ENCODE results near the gene PRPF39.
"Not testable (repeated sequence)": the region's sequence is repeated elsewhere in the genome, so short reads cannot be mapped to it uniquely, and the experiment has no call there.

The PRPF39 gene

DNA sequence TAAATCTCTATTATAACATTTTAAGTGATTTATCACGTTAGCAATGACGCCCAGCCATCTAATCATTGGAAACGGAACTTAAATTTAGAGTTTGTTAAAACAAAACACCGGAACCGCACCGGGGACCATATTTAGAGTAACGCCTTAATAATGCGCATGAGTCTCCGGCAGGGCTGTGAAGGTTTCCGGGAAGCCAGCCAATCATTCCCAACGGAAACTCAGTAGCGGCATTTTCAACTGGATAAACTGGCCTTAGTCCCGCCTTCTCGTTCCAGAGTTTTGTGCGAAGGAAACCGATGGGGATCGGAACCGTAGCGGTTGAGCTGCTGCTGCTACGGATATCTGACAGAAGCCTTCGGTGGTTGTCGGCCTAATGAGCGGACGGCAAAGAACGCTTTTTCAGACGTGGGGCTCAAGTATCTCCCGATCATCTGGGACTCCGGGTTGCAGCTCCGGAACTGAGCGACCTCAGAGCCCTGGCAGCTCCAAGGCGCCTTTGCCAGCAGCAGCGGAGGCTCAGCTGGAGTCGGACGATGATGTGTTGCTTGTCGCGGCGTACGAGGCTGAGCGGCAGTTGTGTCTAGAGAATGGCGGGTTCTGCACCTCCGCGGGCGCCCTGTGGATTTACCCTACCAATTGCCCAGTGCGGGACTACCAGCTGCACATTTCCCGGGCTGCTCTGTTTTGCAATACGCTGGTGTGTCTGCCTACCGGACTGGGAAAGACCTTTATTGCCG lies 51.9 kb downstream of the PRPF39 start, which contains the start of gene FANCM:
Gene FANCM, plus strand, starts transcription at position 272 of the 737 bp plus-strand sequence. Its CDS starts 102 bp downstream, at position 374.
- Histone ChIP-seq H3K4me1 (ENCODE audit: insufficient read depth, low read length) (no peaks in the 10 kb centered on the region; the same call in 1 of the 2 replicates), H3K36me3 (ENCODE audit: insufficient read depth, low read length) (no peaks in the 10 kb centered on the region), H3K9me3 (ENCODE audit: control insufficient read depth, insufficient read depth, low read length) (no peaks in the 10 kb centered on the region)

DNA sequence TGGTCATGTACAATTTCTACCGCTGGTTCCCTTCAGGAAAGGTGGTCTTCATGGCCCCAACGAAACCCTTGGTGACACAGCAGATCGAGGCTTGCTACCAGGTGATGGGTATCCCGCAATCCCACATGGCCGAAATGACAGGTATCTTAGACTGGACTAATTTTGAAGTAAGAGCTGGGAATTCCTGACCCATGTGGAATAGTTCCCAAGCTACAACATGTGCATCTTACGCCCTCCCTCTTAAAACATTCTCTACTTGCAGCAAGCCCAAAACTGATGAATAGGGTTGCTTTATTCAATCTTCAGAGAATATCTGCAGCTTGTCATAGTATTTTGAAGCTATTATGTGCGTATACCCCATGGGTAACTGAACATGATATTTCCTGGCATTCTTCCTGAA lies 52.5 kb downstream of the PRPF39 start:
- Histone ChIP-seq H3K9me3 (ENCODE audit: control insufficient read depth, insufficient read depth, low read length) (no peaks in the 10 kb centered on the region), H3K36me3 (ENCODE audit: insufficient read depth, low read length) (no peaks in the 10 kb centered on the region), H3K9ac (ENCODE audit: low read depth, low read length) (peak overlapping the region; percentile 95), H3K4me1 (ENCODE audit: insufficient read depth, low read length) (no peaks in the 10 kb centered on the region; the same call in 1 of the 2 replicates)

More for the DNA sequence above, 51.9 kb downstream of the PRPF39 start, which contains the start of gene FANCM:
- H3K9ac ChIP-seq (ENCODE audit: low read depth, low read length): peak within 1 kb of the TSS; percentile 95

DNA sequence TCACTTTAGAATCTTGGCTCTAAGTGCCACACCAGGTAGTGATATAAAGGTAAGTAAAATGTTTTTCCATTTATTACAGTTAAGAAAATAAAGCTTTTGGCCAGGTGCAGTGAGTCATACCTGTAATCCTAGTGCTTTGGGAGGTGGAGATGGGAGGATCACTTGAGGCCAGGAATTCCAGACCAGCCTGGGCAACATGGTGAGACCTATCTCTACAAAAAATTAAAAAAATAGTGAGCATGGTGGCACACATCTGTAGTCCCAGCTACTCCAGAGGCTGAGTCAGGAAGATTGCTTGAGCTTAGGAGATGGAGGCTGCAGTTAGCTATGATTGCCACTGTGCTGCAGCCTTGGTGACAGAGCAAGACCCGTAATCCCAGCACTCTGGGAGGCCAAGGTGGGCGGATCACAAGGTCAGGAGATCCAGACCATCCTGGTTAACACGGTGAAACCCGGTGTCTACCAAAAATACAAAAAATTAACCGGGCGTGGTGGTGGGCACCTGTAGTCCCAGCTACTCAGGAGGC lies 56.8 kb downstream of the PRPF39 start:
- Histone ChIP-seq H3K9ac (ENCODE audit: low read depth, low read length) (no peak overlapping the region; the same call in 1 of the 2 replicates), H3K4me1 (ENCODE audit: insufficient read depth, low read length) (no peaks in the 10 kb centered on the region; the same call in 1 of the 2 replicates), H3K36me3 (ENCODE audit: insufficient read depth, low read length) (no peaks in the 10 kb centered on the region), H3K9me3 (ENCODE audit: control insufficient read depth, insufficient read depth, low read length) (no peaks in the 10 kb centered on the region)

DNA sequence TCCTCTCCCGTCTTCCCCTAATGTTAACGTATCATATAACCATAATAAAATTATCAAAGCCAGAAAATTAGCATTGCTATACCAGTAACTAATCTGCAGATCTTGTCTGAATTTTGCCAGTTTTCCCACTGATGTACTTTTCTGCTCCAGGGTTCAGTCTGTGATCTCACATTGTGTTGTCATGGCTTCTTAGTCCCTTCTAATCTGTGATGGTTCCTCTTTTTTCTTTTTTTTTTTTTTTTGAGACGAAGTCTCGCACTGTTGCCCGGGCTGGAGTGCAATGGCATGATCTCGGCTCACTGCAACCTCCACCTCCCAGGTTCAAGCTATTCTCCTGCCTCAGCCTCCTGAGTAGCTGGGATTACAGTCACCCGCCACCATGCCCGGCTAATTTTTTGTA lies 58.2 kb downstream of the PRPF39 start:
- not testable (repeated sequence) for H3K9ac ChIP-seq (ENCODE audit: low read depth, low read length); H3K36me3 ChIP-seq (ENCODE audit: insufficient read depth, low read length); H3K4me1 ChIP-seq (ENCODE audit: insufficient read depth, low read length); H3K9me3 ChIP-seq (ENCODE audit: control insufficient read depth, insufficient read depth, low read length)

DNA sequence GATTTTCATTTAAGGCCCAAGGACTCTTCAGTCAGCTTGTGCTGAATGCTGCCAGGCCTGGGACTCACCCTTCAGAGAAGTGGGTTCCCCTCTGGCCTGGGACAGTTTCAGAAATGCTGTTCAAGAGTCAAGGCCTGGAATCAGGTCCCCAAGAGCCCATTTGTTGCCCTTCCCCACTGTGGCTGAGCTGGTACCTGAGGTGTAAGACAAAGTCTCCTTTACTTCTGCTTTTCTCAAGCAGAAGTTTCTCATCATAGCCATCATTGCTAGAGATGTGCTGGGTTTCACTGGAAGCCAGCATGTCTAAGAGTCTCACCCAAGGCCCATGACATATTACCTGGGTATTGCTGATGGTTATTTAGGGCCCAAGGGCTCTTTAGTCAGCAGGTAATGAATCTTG lies 60.7 kb downstream of the PRPF39 start:
- Histone ChIP-seq H3K9me3 (ENCODE audit: control insufficient read depth, insufficient read depth, low read length) (no peaks in the 10 kb centered on the region), H3K9ac (ENCODE audit: low read depth, low read length) (no peak overlapping the region), H3K4me1 (ENCODE audit: insufficient read depth, low read length) (no peaks in the 10 kb centered on the region), H3K36me3 (ENCODE audit: insufficient read depth, low read length) (peaks cover 4% of the 10 kb centered on the region; the same call in 1 of the 2 replicates)

DNA sequence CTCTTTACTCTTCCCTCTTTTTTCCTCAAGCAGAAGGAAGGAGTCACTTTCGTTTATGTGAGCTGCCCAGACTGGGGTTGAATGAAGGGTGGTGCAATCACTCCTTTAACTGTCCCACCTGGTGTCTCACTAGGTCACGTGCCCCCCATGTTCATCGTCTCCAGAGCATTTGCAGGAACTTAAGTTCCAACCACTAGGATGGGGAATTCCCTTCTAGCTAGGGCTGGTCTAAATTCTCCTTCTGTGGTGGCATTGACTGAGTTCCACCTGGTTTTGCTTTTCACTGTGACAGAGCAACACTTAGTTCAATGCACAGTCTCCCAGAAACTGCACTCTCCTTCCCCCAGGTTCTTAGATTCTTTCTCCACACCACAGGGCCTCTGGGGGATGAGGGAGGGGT lies 61.3 kb downstream of the PRPF39 start:
- Histone ChIP-seq H3K36me3 (ENCODE audit: insufficient read depth, low read length) (peaks cover 4% of the 10 kb centered on the region; the same call in 1 of the 2 replicates), H3K9me3 (ENCODE audit: control insufficient read depth, insufficient read depth, low read length) (no peaks in the 10 kb centered on the region), H3K9ac (ENCODE audit: low read depth, low read length) (no peak overlapping the region), H3K4me1 (ENCODE audit: insufficient read depth, low read length) (no peaks in the 10 kb centered on the region)

DNA sequence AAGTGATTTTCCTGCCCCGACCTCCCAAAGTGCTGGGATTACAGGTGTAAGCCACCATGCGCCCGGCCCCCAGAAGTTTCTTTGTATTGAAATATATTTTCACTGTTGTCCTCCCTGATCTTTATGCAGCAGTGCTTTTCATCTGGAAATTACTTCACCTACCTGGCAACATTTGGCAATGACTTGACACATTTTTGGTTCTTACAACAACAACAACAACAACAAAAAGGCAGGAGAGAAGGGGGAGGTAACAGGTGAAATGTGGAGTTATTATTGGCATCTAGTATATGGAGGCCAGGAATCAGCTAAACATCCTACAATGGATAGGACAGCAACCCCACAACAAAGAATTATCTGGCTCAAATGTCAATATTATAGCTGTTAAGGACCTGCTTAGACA lies 65.7 kb downstream of the PRPF39 start:
- no peak overlapping the region for H3K9ac ChIP-seq (ENCODE audit: low read depth, low read length)
- H3K9me3 ChIP-seq (ENCODE audit: control insufficient read depth, insufficient read depth, low read length): no peaks in the 10 kb centered on the region
- H3K4me1 ChIP-seq (ENCODE audit: insufficient read depth, low read length): no peaks in the 10 kb centered on the region
- peaks cover 4% of the 10 kb centered on the region; the same call in 1 of the 2 replicates for H3K36me3 ChIP-seq (ENCODE audit: insufficient read depth, low read length)

DNA sequence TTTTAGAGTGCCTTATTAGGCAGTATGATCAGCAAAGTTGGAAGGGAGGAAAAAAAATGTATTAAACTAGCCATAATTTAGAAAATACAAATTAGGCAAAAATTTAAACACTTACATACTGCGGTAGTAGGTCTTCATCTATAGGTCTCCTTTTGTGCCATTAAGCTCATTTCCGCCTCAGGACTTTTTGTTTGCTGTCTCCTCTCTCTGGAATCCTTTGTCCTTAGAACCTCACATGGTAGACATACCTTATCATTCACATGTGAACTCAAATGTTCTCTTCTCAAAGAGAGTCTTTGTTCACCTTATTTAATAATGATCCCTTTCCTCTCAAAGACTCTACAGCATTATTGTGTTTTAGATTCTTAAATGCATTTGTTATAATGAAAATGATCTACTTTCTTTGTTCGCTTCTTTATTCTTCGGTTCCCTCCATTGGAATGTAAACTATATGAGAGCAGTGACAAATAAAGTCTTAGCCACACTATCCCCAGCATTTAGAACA lies 66.5 kb downstream of the PRPF39 start:
- no peak overlapping the region for H3K9ac ChIP-seq (ENCODE audit: low read depth, low read length)
- peaks cover 4% of the 10 kb centered on the region; the same call in 1 of the 2 replicates for H3K36me3 ChIP-seq (ENCODE audit: insufficient read depth, low read length)
- H3K9me3 ChIP-seq (ENCODE audit: control insufficient read depth, insufficient read depth, low read length): no peaks in the 10 kb centered on the region
- no peaks in the 10 kb centered on the region for H3K4me1 ChIP-seq (ENCODE audit: insufficient read depth, low read length)

DNA sequence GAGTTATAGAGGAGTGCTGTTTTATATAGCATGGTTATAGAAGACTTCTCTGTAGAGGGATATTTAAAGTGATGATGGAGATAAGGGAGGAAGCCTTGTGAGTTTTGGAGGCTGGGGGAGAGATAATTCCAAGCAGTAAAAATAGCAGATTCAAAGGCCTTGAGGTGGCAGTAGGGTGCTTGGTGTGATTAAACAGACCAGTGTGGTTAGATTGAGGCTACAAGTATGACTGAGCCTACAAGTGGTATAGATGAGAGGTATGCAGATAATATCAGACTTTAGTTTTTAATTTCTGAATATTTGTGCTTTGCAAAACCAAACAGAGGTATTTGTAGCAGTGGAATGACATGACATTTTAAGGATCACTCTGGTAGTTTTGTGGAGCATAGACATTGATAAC lies 72.2 kb downstream of the PRPF39 start:
- no peaks in the 10 kb centered on the region for H3K36me3 ChIP-seq (ENCODE audit: insufficient read depth, low read length)
- no peaks in the 10 kb centered on the region for H3K4me1 ChIP-seq (ENCODE audit: insufficient read depth, low read length)
- no peak overlapping the region for H3K9ac ChIP-seq (ENCODE audit: low read depth, low read length)
- H3K9me3 ChIP-seq (ENCODE audit: control insufficient read depth, insufficient read depth, low read length): no peaks in the 10 kb centered on the region

All from ES-I3 (cell line).